Endodermal cell (in vitro differentiated cells): ENCODE measurements around the gene MACROD2. TPM values are rescaled to one million over a fixed set of nuclear protein-coding genes. Genes with fewer than 3 reads are reported as not detected.

Experiments used
- DNase-seq: peaks from one replicate; pipeline ENCODE4 v3.0.0-alpha.2; 2017
- H3K27ac ChIP-seq: 2 replicates; pipeline ENCODE4 v1.5.1; 2013; ENCODE audit warnings: mild to moderate bottlenecking, low read depth, low read length, moderate library complexity
- H3K27me3 ChIP-seq: 2 replicates; pipeline ENCODE4 v1.6.1; 2013; ENCODE audit warnings: mild to moderate bottlenecking, low read length, moderate library complexity; ENCODE audit not compliant: insufficient read depth, control insufficient read depth, poor library complexity, severe bottlenecking
- H3K36me3 ChIP-seq: 2 replicates; pipeline ENCODE4 v1.7.0; 2013; ENCODE audit warnings: mild to moderate bottlenecking, low read length, moderate library complexity; ENCODE audit not compliant: control insufficient read depth, insufficient read depth
- H3K4me1 ChIP-seq: one replicate; pipeline ENCODE4 v1.7.0; 2013; ENCODE audit warnings: low read length; ENCODE audit not compliant: control insufficient read depth, insufficient read depth
- H3K4me3 ChIP-seq: 2 replicates; pipeline ENCODE4 v1.5.1; 2013; ENCODE audit warnings: mild to moderate bottlenecking, low read length, moderate library complexity
- H3K9ac ChIP-seq: 2 replicates; pipeline ENCODE4 v1.6.1; 2013; ENCODE audit warnings: mild to moderate bottlenecking, low read length, moderate library complexity; ENCODE audit not compliant: poor library complexity, severe bottlenecking; ENCODE audit errors: extremely low read depth
- H3K9me3 ChIP-seq: 2 replicates; pipeline ENCODE4 v1.6.1; 2013; ENCODE audit warnings: mild to moderate bottlenecking, low read length, moderate library complexity; ENCODE audit not compliant: control insufficient read depth
- H3K27ac Mint-ChIP-seq: 2 replicates; pipeline ENCODE4 v1.8.0; 2020; ENCODE audit warnings: mixed read lengths
- H3K27me3 Mint-ChIP-seq: 2 replicates; pipeline ENCODE4 v1.8.0; 2021; ENCODE audit warnings: mild to moderate bottlenecking, mixed read lengths; ENCODE audit not compliant: insufficient read depth
- H3K36me3 Mint-ChIP-seq: 2 replicates; pipeline ENCODE4 v1.8.0; 2020; ENCODE audit warnings: low read depth, mixed read lengths
- H3K4me1 Mint-ChIP-seq: 2 replicates; pipeline ENCODE4 v1.8.0; 2020; ENCODE audit warnings: mixed read lengths
- H3K4me3 Mint-ChIP-seq: 2 replicates; pipeline ENCODE4 v1.8.0; 2020; ENCODE audit warnings: mild to moderate bottlenecking, moderate library complexity, mixed read lengths
- H3K9me3 Mint-ChIP-seq: 2 replicates; pipeline ENCODE4 v1.8.0; 2020; ENCODE audit warnings: mild to moderate bottlenecking, mixed read lengths
- CTCF ChIP-seq: fragments of 200-600 bp; sonication (generic); conservative IDR thresholded peaks from 2 replicates; pipeline ENCODE4 v1.5.0; 2021; ENCODE audit warnings: antibody characterized with exemption, mild to moderate bottlenecking
- WGBS, 2 experiments: methylation state at CpG; one replicate each; pipeline versions ENCODE4 v1.1.5 to v1.1.7; 2013; ENCODE audit warnings: missing lambda C conversion rate in 2 of 2, mixed read lengths in 1 of 2; ENCODE audit not compliant: insufficient coverage in 1 of 2, insufficient read length in 1 of 2; 5-methylcytosine and 5-hydroxymethylcytosine counted together
- total RNA-seq, 2 donors: library from RNA; stranded (reverse); fragmentation: NEBNext Ultra II Directional in 1 of 2; extraction: Animal tissue kit (Norgen Biotek cat#: 25700) in 1 of 2; gene quantifications; 2 replicates in 1 of 2; 3 replicates in 1 of 2; pipeline ENCODE4 v1.2.1, GENCODE V29; 2021

MACROD2 gene
- total RNA-seq, 2 donors from 2014 or later = 2.3 to 4.8 TPM

- WGBS, 2 experiments = 91% methylated on average over 4 of the region's 5 CpGs; no CpG with 5 or more reads in 1 of the 2 experiments
- H3K9me3 ChIP-seq = no peaks in the 10 kb centered on the region
- Mint-ChIP-seq H3K4me1 (no peaks in the 10 kb centered on the region), H3K27ac (no peak overlapping the region), H3K27me3 (no peaks in the 10 kb centered on the region), H3K9me3 (no peaks in the 10 kb centered on the region), H3K36me3 (no peaks in the 10 kb centered on the region), H3K4me3 (no peak overlapping the region)
- no peak for DNase-seq
- TF ChIP-seq CTCF = no peak
- H3K36me3 ChIP-seq = no peaks in the 10 kb centered on the region
- H3K4me1 ChIP-seq = no peaks in the 10 kb centered on the region
- no peaks in the 10 kb centered on the region for H3K27me3 ChIP-seq
- no peak overlapping the region for H3K9ac ChIP-seq
- H3K27ac ChIP-seq = no peak overlapping the region
- H3K4me3 ChIP-seq = no peak overlapping the region
Measured at GRCh38 chr20:14069796-14070195, 74.5 kb downstream of the MACROD2 start.

- H3K9me3 ChIP-seq = no peaks in the 10 kb centered on the region
- no peaks in the 10 kb centered on the region for H3K36me3 ChIP-seq
- no peaks in the 10 kb centered on the region for H3K4me1 Mint-ChIP-seq
- no peaks in the 10 kb centered on the region for H3K36me3 Mint-ChIP-seq
- H3K9me3 Mint-ChIP-seq = no peaks in the 10 kb centered on the region
- 80 to 91% methylated on average over 1 of the region's 1 CpG for WGBS, 2 experiments
- no peak overlapping the region for H3K27ac ChIP-seq
- H3K27ac Mint-ChIP-seq = no peak overlapping the region
- no peaks in the 10 kb centered on the region for H3K4me1 ChIP-seq
- H3K4me3 ChIP-seq = no peak overlapping the region
- no peaks in the 10 kb centered on the region for H3K27me3 ChIP-seq
- no peak for DNase-seq
- H3K9ac ChIP-seq = no peak overlapping the region
- no peak for TF ChIP-seq CTCF
- H3K4me3 Mint-ChIP-seq = no peak overlapping the region
- H3K27me3 Mint-ChIP-seq = no peaks in the 10 kb centered on the region
Measured at GRCh38 chr20:14093652-14094051, 98.3 kb downstream of the MACROD2 start.

GRCh38 chr20:14098261-14098660 is 102.9 kb downstream of the MACROD2 start:
- Mint-ChIP-seq H3K9me3 (no peaks in the 10 kb centered on the region), H3K36me3 (no peaks in the 10 kb centered on the region), H3K4me3 (no peak overlapping the region), H3K4me1 (no peaks in the 10 kb centered on the region), H3K27ac (no peak overlapping the region), H3K27me3 (no peaks in the 10 kb centered on the region)
- 82 to 100% methylated on average over 1 of the region's 1 CpG for WGBS, 2 experiments
- Histone ChIP-seq H3K27ac (no peak overlapping the region), H3K9me3 (no peaks in the 10 kb centered on the region), H3K36me3 (no peaks in the 10 kb centered on the region), H3K4me3 (no peak overlapping the region), H3K27me3 (no peaks in the 10 kb centered on the region), H3K4me1 (no peaks in the 10 kb centered on the region), H3K9ac (no peak overlapping the region)
- no peak for DNase-seq
- no peak for TF ChIP-seq CTCF
